Measurements from ENCODE around the gene PLIN4.
"Not testable (repeated sequence)": the region's sequence is repeated elsewhere in the genome, so short reads cannot be mapped to it uniquely, and the experiment has no call there.

The PLIN4 gene

GRCh38 chr19:4547303-4548237 lies 29.3 kb upstream of the PLIN4 start:
- no peak for DNase-seq

GRCh38 chr19:4543842-4544647 lies 25.8 kb upstream of the PLIN4 start:
- DNase-seq, result no peak

GRCh38 chr19:4542896-4543841 lies 24.9 kb upstream of the PLIN4 start:
- DNase-seq, result no peak

GRCh38 chr19:4541806-4542145 lies 23.5 kb upstream of the PLIN4 start:
- DNase-seq, result not testable (repeated sequence)

GRCh38 chr19:4541114-4541805 lies 23.0 kb upstream of the PLIN4 start:
- DNase-seq, result no peak

GRCh38 chr19:4539693-4540581 lies 21.7 kb upstream of the PLIN4 start, which contains the start of gene LRG1:
TSS of gene LRG1 (minus strand) at chr19:4540036. CDS start at chr19:4540013, 23 bp downstream.
- no peak for DNase-seq

- no peak for DNase-seq
Observed at GRCh38 chr19:4539169-4539692, 20.9 kb upstream of the PLIN4 start.

- no peak for DNase-seq
Observed at GRCh38 chr19:4538601-4538954, 20.3 kb upstream of the PLIN4 start.

- no peak for DNase-seq
Observed at GRCh38 chr19:4537953-4538600, 19.8 kb upstream of the PLIN4 start.

GRCh38 chr19:4536798-4537197 lies 18.5 kb upstream of the PLIN4 start:
- no peak for DNase-seq

- DNase-seq, result peak; percentile 6
Observed at GRCh38 chr19:4534836-4535658, 16.8 kb upstream of the PLIN4 start, which contains the start of gene PLIN5. TSS of gene PLIN5 (minus strand) at chr19:4535224. CDS start at chr19:4534074, 1,150 bp downstream.

- DNase-seq, result no peak
Observed at GRCh38 chr19:4533835-4534424, 15.6 kb upstream of the PLIN4 start.

GRCh38 chr19:4533334-4533733 lies 15.0 kb upstream of the PLIN4 start:
- DNase-seq, result no peak

GRCh38 chr19:4531562-4532165 lies 13.4 kb upstream of the PLIN4 start:
- no peak for DNase-seq

GRCh38 chr19:4529924-4530522 lies 11.7 kb upstream of the PLIN4 start:
- DNase-seq, result no peak

GRCh38 chr19:4528843-4529242 lies 10.6 kb upstream of the PLIN4 start:
- no peak for DNase-seq

GRCh38 chr19:4527377-4527776 lies 9.1 kb upstream of the PLIN4 start:
- not testable (repeated sequence) for DNase-seq

- no peak for DNase-seq
Observed at GRCh38 chr19:4525563-4526002, 7.3 kb upstream of the PLIN4 start.

Measured in activated T-cell treated with anti-CD3 and anti-CD28 coated beads for 4 hours (primary cell).